T-helper 1 cell treated with Interleukin-12 subunit alpha and Interleukin-12 subunit beta and Interleukin-4 antibody, amounts not matched to agents 30 μg/mL and 1 μg/mL, for 36 hours (primary cell): ENCODE results near the gene ZNF622.
A peak's percentile ranks its signal among the peaks of the same experiment; 100 is the strongest.

Experiments
- H3K27ac Mint-ChIP-seq: one replicate; pipeline ENCODE4 v1.8.0; 2021; ENCODE audit warnings: mild to moderate bottlenecking, mixed read lengths
- H3K27me3 Mint-ChIP-seq: one replicate; pipeline ENCODE4 v1.8.0; 2021; ENCODE audit warnings: low read depth, mixed read lengths
- H3K36me3 Mint-ChIP-seq: one replicate; pipeline ENCODE4 v1.8.0; 2021; ENCODE audit warnings: low read depth, mixed read lengths
- H3K4me1 Mint-ChIP-seq: one replicate; pipeline ENCODE4 v1.8.0; 2021; ENCODE audit warnings: low read depth, mixed read lengths
- H3K4me3 Mint-ChIP-seq: one replicate; pipeline ENCODE4 v1.8.0; 2021; ENCODE audit warnings: mild to moderate bottlenecking, moderate library complexity, mixed read lengths
- H3K9me3 Mint-ChIP-seq: one replicate; pipeline ENCODE4 v1.8.0; 2021; ENCODE audit warnings: mixed read lengths

The ZNF622 gene, protein sequence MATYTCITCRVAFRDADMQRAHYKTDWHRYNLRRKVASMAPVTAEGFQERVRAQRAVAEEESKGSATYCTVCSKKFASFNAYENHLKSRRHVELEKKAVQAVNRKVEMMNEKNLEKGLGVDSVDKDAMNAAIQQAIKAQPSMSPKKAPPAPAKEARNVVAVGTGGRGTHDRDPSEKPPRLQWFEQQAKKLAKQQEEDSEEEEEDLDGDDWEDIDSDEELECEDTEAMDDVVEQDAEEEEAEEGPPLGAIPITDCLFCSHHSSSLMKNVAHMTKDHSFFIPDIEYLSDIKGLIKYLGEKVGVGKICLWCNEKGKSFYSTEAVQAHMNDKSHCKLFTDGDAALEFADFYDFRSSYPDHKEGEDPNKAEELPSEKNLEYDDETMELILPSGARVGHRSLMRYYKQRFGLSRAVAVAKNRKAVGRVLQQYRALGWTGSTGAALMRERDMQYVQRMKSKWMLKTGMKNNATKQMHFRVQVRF

DNA sequence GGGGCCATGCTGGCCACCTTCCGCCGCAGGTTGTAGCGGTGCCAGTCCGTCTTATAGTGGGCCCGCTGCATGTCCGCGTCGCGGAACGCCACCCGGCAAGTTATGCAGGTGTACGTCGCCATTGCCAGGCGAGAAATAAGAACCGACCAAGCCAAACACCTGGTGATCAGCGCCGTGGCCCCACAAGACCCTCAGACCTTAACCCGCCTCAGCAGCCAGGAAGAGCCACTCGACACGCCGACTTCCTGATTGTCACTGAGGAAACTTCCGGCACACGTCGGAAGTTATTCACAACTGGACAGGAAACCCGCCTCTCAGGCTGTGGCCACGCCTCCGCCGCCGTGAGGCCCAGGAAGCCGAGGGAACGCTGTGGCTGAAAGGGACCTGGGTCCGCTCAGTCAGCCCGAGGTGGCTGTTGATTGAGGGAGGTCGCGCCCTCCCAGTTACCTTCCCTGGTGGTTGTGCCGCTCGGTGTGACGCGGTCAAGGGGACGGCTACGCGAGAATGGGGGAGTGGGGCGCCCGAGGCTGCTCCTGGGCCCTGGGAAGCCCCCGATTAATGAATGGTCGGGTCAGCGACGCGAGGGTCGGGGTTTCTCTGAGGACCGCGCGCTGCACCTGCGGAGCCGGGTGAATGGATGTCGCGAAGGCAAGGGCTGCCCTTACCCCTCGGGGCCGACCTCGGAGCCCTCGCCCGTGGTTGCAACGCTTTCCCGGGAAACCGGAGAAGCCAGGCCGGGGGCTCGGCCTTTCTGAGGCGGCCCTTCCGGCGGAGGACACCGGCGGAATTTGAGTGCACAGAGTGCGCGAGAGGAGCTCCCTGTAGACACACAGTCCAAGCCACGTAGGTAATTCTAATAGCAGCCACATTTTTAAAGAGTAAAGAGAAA is at the start of gene ZNF622:
Gene ZNF622, minus strand, starts transcription at position 257 of the 889 bp plus-strand sequence. Its CDS starts 135 bp downstream, at position 122.
- H3K27ac Mint-ChIP-seq: peak within 1 kb of the TSS; percentile 96
- no peaks in the 10 kb centered on the region for H3K9me3 Mint-ChIP-seq
- H3K4me3 Mint-ChIP-seq: peak within 1 kb of the TSS; percentile 100
- peaks cover 56% of the 10 kb centered on the region for H3K4me1 Mint-ChIP-seq
- no peaks in the 10 kb centered on the region for H3K27me3 Mint-ChIP-seq
- peaks cover 47% of the 10 kb centered on the region for H3K36me3 Mint-ChIP-seq

DNA sequence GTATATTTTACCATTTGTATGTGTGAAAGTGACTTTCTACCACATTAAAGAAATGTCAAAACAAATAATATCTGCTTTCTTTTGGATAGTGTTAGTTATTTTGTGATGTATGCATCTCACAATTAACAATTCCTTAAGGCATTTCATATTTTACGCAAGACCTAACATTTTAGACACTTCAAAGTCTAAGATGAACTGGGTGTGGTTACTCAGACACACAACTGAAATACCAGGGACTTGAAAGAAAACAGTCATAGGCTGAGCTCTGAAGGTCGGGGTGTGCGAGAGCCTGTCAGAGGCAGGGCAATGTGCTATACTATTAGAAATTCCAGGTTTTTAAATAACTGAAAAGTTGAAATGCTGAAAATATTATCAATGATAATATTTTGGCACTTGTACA is 44.5 kb upstream of the ZNF622 start:
- H3K4me3 Mint-ChIP-seq: no peak overlapping the region
- H3K9me3 Mint-ChIP-seq: no peaks in the 10 kb centered on the region
- H3K27ac Mint-ChIP-seq: no peak overlapping the region
- peaks cover 2% of the 10 kb centered on the region for H3K4me1 Mint-ChIP-seq
- no peaks in the 10 kb centered on the region for H3K36me3 Mint-ChIP-seq
- no peaks in the 10 kb centered on the region for H3K27me3 Mint-ChIP-seq

DNA sequence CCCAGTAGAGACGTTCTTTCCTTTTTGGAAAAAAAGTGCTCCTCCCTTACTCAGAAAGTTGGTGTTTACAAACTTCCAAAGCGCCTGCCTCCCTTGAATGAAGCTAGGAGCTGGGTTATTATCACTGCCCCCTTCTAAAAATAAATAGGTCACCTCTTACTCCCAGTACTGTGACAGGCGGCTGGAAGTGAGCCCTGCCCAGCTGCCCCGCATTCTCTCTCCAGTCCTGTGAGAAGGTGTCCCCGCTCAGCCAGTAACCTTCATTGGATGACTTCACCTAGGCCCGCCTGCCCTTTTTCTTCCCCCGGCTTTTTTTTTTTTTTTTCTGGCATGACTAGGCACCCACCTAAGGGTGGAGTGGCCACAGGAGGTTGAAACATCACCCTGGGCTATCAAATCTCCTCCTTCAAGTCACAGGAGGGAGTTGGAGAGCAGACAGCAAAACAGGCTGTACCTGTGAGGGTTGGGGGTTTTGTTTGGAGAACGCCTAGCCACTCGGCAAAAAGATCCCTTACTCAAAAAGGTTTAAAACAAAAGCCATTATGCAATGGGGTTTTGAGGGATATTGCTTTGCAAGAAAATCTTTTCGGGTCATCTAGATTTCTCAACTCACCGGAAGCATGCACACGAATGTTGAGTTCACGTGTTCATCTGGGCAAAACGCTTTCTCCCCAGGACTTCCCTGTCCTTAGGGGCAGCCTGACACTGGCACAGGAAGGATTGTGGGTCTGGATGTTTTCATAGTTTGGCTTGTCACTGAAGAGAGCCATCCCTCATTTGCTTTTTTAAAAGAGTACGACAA is 43.3 kb upstream of the ZNF622 start:
- peaks cover 2% of the 10 kb centered on the region for H3K4me1 Mint-ChIP-seq
- H3K36me3 Mint-ChIP-seq: no peaks in the 10 kb centered on the region
- no peaks in the 10 kb centered on the region for H3K27me3 Mint-ChIP-seq
- no peak overlapping the region for H3K4me3 Mint-ChIP-seq
- H3K27ac Mint-ChIP-seq: no peak overlapping the region
- H3K9me3 Mint-ChIP-seq: no peaks in the 10 kb centered on the region

DNA sequence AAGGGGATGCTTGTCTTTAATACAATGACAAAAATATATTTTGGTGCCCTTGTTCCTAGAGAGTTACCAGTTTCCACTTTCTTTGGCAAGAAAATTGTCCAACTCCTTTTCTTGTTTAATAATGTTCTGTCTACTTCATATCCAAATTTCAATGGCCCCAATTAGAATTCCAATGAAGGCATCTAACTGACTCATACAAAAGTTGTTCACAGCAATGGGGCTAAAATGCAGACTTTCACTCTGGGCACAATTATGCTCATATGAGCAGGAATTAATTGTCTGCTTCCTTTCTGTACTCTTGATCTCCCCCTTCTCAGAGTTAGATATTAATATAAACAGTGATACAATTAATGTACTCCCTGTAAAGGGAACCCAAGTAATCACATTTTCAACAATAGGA is 42.1 kb upstream of the ZNF622 start:
- Mint-ChIP-seq H3K27me3 (no peaks in the 10 kb centered on the region), H3K36me3 (no peaks in the 10 kb centered on the region), H3K4me1 (peaks cover 2% of the 10 kb centered on the region), H3K9me3 (no peaks in the 10 kb centered on the region), H3K27ac (no peak overlapping the region), H3K4me3 (no peak overlapping the region)

DNA sequence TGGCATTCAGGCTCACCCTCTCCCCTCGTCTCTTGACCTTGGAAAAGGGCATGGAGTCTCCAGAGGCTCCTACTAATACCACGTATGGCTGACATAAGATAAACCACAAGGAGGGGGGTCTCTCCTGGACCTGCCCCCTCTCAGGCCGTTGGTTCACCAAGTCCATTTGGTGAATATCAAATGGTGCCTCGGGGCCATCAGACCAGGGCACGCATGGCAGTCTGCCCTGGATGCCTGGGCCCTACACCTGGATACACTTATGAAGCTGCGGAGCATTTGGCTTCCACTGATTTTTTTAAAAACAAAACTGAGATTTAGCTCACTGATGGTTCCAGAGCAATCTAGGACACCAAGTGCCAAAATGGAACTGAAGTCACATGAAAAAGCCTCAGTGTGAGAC is 40.3 kb upstream of the ZNF622 start:
- H3K4me3 Mint-ChIP-seq: no peak overlapping the region
- H3K9me3 Mint-ChIP-seq: peaks cover 3% of the 10 kb centered on the region

DNA sequence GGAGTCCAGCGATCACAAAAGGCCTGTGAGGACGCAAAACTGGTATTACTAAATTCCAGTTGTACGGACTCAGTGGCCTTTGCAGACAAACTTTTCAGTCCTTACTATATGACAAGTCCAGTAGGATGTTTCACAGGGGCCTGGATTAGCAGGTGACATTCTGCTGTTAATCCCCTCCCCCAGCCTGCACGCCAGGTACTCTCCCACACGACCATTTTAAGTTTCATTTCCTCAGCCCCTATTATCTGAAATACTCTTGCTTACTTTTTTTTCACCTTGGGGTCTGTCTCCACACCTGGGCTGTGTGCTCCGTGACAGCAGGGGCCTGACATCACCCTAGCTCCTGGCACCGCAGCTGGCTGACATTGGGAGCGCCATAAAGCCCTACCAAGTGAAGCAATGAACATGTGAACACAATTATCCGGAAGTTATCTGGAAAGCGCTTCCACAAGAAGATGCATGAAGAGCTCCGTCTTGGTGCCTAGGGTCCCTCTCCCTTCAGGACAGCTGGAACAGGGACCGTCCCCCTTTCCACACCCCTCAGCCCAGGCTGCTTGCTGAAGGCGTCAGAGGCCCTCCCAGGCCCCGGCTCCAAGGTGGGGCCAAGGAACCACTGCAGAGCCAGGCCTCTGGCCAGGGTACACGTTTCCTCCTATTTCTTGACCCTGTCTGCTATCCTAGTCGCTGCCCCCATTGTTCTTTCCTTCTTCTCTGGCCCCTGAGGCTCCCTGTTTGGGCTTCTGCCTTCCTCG is 39.7 kb upstream of the ZNF622 start:
- Mint-ChIP-seq H3K4me3 (no peak overlapping the region), H3K27ac (no peak overlapping the region), H3K4me1 (no peaks in the 10 kb centered on the region), H3K9me3 (peaks cover 3% of the 10 kb centered on the region), H3K36me3 (peaks cover 2% of the 10 kb centered on the region), H3K27me3 (no peaks in the 10 kb centered on the region)

More for the DNA sequence above, 40.3 kb upstream of the ZNF622 start:
- Mint-ChIP-seq H3K27ac (no peak overlapping the region), H3K4me1 (no peaks in the 10 kb centered on the region), H3K27me3 (no peaks in the 10 kb centered on the region), H3K36me3 (peaks cover 2% of the 10 kb centered on the region)

DNA sequence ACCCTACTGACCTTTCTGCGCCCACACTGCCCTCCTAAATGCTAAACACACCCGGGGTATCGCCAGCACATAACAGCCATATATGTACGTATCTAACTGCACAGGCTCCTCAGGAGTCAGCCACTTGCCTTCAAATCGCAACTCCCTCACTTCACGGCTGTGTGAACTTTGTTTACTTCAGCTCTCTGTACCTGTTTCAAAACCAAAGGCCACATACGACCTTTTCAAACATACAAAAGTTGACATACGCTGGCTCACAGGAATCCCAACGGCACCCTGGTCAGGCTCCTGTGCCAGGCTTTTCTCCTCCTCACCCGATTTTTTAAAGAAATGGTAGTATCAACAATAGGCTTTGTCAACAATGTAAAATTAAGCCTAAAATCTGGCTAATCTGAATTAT is 39.0 kb upstream of the ZNF622 start:
- Mint-ChIP-seq H3K27ac (no peak overlapping the region), H3K27me3 (no peaks in the 10 kb centered on the region), H3K36me3 (peaks cover 2% of the 10 kb centered on the region), H3K9me3 (peaks cover 3% of the 10 kb centered on the region), H3K4me1 (no peaks in the 10 kb centered on the region), H3K4me3 (no peak overlapping the region)

DNA sequence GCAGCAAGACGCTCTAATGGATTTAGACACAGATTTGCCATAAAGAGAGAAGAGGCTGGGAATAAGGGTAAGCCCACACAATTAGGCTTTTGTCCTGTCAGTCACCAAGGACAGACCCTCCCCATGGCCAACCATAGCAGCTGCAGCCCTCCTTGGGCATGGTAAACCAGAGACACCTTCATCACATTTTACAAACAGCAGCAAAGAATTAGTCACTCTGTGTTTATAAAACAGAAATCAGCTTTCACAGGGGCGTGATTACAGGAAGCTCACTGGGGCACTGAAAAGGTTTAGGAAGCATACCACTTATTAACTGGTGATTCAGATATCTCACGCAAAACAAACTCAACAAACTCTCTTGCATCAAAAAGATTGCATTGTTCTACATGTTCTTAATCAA is 37.3 kb upstream of the ZNF622 start:
- peaks cover 6% of the 10 kb centered on the region for H3K9me3 Mint-ChIP-seq
- H3K36me3 Mint-ChIP-seq: peaks cover 8% of the 10 kb centered on the region
- no peak overlapping the region for H3K4me3 Mint-ChIP-seq
- no peaks in the 10 kb centered on the region for H3K4me1 Mint-ChIP-seq
- H3K27ac Mint-ChIP-seq: no peak overlapping the region
- no peaks in the 10 kb centered on the region for H3K27me3 Mint-ChIP-seq

DNA sequence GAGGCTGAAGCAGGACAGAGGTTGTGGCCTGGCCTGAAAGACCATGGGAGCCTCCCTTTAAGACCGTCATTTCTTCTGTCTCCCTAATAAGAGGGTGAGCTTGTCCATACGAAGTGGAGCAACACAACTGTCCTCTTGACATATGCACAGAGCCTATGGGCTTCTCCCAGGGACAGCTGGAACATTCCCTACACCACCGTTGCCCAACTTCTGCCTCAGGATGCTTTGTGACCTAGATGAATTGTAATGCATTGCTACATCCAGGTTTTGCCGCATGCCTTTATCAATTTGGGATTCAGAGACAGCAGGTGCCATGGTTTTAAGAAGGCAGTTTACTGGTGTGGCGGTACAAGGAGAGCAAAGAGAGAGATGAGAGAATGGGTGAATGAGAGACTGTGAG is 34.4 kb upstream of the ZNF622 start:
- peaks cover 16% of the 10 kb centered on the region for H3K36me3 Mint-ChIP-seq
- H3K27me3 Mint-ChIP-seq: no peaks in the 10 kb centered on the region
- H3K27ac Mint-ChIP-seq: no peak overlapping the region
- H3K9me3 Mint-ChIP-seq: peaks cover 21% of the 10 kb centered on the region
- no peaks in the 10 kb centered on the region for H3K4me1 Mint-ChIP-seq
- no peak overlapping the region for H3K4me3 Mint-ChIP-seq

DNA sequence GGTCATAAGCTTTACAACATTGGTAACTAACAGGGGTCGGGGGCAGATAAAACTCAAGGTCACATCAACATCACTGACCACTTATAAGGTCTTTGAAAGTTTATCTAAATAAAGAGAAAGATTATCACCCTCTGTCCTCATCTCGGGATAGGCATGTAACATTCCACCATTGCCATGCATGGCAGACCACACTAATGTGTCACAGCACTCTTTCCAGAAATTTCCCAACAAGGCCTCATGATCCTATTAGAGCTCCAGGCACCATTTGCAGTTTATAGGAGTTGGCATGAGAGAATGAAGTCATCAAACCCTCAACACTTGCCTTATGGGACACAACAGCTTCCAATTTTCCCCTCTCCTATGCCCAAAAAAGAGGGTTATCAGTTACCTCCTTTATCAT is 31.9 kb upstream of the ZNF622 start:
- H3K9me3 Mint-ChIP-seq: peaks cover 31% of the 10 kb centered on the region
- H3K27me3 Mint-ChIP-seq: no peaks in the 10 kb centered on the region
- peaks cover 20% of the 10 kb centered on the region for H3K36me3 Mint-ChIP-seq
- no peak overlapping the region for H3K27ac Mint-ChIP-seq
- H3K4me1 Mint-ChIP-seq: no peaks in the 10 kb centered on the region
- H3K4me3 Mint-ChIP-seq: no peak overlapping the region

DNA sequence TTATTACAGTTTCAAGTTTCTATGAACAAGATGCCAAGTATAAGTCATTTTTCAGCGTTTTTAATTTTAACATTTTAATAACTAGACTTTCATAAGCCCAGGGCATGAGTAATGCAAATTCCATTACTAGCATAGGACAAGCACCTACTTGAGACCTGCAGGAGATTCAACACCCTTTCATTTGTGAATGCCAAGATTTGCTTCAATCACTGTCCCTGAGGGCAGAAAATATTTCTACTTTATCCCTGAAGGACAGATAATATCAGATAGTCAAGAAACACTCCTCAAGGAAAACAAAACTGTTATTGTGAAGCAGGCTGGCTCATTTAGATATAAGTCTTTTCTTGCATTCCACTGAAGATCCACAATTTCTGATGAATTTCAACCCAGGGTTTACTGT is 27.7 kb upstream of the ZNF622 start:
- H3K4me1 Mint-ChIP-seq: peaks cover 2% of the 10 kb centered on the region
- peaks cover 28% of the 10 kb centered on the region for H3K9me3 Mint-ChIP-seq
- no peaks in the 10 kb centered on the region for H3K27me3 Mint-ChIP-seq
- no peak overlapping the region for H3K27ac Mint-ChIP-seq
- no peak overlapping the region for H3K4me3 Mint-ChIP-seq
- peaks cover 16% of the 10 kb centered on the region for H3K36me3 Mint-ChIP-seq

DNA sequence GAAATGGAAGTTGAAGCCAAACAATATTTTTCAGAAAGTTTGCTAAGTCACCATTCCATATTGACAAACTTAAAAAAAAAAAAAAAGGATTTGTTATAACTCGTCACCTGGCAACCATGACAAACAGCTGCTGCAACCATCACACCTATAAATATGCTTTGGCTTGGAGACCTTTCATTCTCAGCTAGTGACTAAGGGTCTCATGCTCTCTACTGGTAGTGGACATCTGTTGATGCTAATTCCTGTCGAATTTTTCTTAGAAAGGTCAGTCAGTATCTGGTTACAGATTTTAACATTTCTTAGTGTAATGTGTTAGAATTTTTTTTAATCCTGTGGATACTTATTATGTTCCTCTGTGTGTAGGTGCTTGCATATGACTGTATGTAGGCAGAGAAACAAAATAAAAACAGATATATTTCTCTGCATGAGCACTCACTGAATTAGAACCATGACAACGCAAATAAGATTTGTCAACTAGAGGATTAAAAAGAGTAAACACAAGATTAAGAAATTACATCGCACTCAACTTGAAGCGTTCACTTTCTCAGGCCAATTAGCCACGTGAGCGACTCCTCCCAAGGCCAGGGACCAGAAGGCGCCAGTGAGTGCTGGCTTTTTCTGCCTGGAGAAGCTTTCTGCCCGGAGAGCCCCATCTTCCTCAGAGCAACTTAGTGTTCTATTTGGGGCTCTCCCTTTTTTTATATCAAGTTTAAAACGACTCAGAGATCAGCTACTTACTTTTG is 27.0 kb upstream of the ZNF622 start:
- H3K27ac Mint-ChIP-seq: no peak overlapping the region
- H3K9me3 Mint-ChIP-seq: peaks cover 22% of the 10 kb centered on the region
- peaks cover 11% of the 10 kb centered on the region for H3K36me3 Mint-ChIP-seq
- H3K27me3 Mint-ChIP-seq: no peaks in the 10 kb centered on the region
- H3K4me1 Mint-ChIP-seq: peaks cover 2% of the 10 kb centered on the region
- no peak overlapping the region for H3K4me3 Mint-ChIP-seq

DNA sequence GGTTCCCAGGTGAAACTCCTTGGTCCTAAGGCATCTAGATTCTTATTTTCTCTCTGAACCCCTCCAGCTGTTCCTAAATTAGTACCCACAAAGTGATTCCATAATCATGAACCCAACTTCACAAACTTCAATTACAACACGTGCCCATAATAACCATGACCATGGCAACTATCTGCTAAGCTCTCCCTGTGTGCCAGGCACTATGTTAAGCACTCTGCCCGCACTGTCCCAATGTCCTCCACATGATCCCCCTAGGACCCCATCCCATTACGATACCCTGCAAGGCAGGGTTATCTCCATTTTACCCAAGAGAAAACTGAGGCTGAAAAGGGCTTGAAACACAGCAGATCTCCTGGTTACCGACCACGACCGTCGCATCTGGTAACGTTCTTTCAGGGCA is 25.3 kb upstream of the ZNF622 start:
- Mint-ChIP-seq H3K27me3 (no peaks in the 10 kb centered on the region), H3K4me3 (no peak overlapping the region), H3K36me3 (peaks cover 6% of the 10 kb centered on the region), H3K27ac (no peak overlapping the region), H3K9me3 (peaks cover 11% of the 10 kb centered on the region), H3K4me1 (peaks cover 6% of the 10 kb centered on the region)
